H1 (cell line): ENCODE measurements around the gene HEXIM1. TPM values are rescaled to one million over a fixed set of nuclear protein-coding genes. Genes with fewer than 3 reads are reported as not detected.

Experiments
- CTCF ChIA-PET: fragments of 300-600 bp; sonication (Branson Sonifier 250); formaldehyde crosslinking; loops from one replicate; lab custom pipeline; 2021; ENCODE audit not compliant: partially characterized antibody; lab: Charles Lee
- POLR2A ChIA-PET: fragments of 300-600 bp; sonication (Branson Sonifier 250); formaldehyde crosslinking; loops from one replicate; lab custom pipeline; 2021; ENCODE audit warnings: inconsistent platforms; ENCODE audit not compliant: partially characterized antibody; lab: Charles Lee
- DNase-seq, 2 experiments: peaks; one replicate each; pipeline versions ENCODE4 v3.0.0 to v3.0.0-alpha.2; 2010 to 2022; ENCODE audit warnings: low spot score in 2 of 2, low read depth in 1 of 2, mixed read lengths in 1 of 2
- FAIRE-seq: peaks from 2 replicates; lab custom pipeline; 2011; peaks lifted over from hg19 to GRCh38; lab: Jason Lieb, UNC
- H2AFZ ChIP-seq: 2 replicates; pipeline ENCODE4 v1.8.1; 2012; ENCODE audit warnings: low read length, inconsistent platforms
- H2AK5ac ChIP-seq: 2 replicates; pipeline ENCODE4 v1.6.1; 2013; ENCODE audit warnings: low read depth, low read length
- H2BK120ac ChIP-seq: replicated peaks from 2 replicates; pipeline ENCODE3; 2013; ENCODE audit warnings: low read depth, low read length, inconsistent platforms
- H2BK12ac ChIP-seq: 2 replicates; pipeline ENCODE4 v1.6.1; 2013; ENCODE audit warnings: low read depth, low read length
- H2BK15ac ChIP-seq: 2 replicates; pipeline ENCODE4 v1.6.1; 2013; ENCODE audit warnings: low read length
- H2BK20ac ChIP-seq: 2 replicates; pipeline ENCODE4 v1.6.1; 2013; ENCODE audit warnings: low read length
- H2BK5ac ChIP-seq: 2 replicates; pipeline ENCODE4 v1.6.1; 2013; ENCODE audit warnings: low read depth, low read length
- H3K14ac ChIP-seq: 2 replicates; pipeline ENCODE4 v1.6.1; 2013; ENCODE audit warnings: inconsistent platforms; ENCODE audit not compliant: insufficient read length
- H3K18ac ChIP-seq: 2 replicates; pipeline ENCODE4 v1.6.1; 2013; ENCODE audit warnings: low read length; ENCODE audit errors: extremely low read depth
- H3K23ac ChIP-seq: 2 replicates; pipeline ENCODE4 v1.6.1; 2013; ENCODE audit warnings: inconsistent platforms; ENCODE audit not compliant: insufficient read length
- H3K23me2 ChIP-seq: 2 replicates; pipeline ENCODE4 v1.6.1; 2013; ENCODE audit warnings: low read depth, low read length
- H3K27ac ChIP-seq: 2 replicates; pipeline ENCODE4 v1.6.1; 2011; ENCODE audit warnings: low read depth, low read length, inconsistent platforms
- H3K27me3 ChIP-seq, 4 experiments: replicated peaks in 1 of 4; 1 replicate in 1 of 4; 2 replicates in 3 of 4; pipeline versions ENCODE4 v1.6.1 to v1.8.1; 2011 to 2013; ENCODE audit warnings: low read length in 3 of 4, mild to moderate bottlenecking in 3 of 4, inconsistent platforms in 2 of 4, mixed read lengths in 2 of 4, moderate library complexity in 1 of 4; ENCODE audit not compliant: control insufficient read depth in 3 of 4, insufficient read depth in 3 of 4; ENCODE audit errors: extremely low read depth in 1 of 4
- H3K36me3 ChIP-seq, 4 experiments: 2 replicates each; pipeline versions ENCODE4 v1.6.1 to v1.8.1; 2011 to 2013; ENCODE audit warnings: mild to moderate bottlenecking in 4 of 4, low read length in 3 of 4, moderate library complexity in 2 of 4, control low read depth in 1 of 4, inconsistent platforms in 1 of 4; ENCODE audit not compliant: insufficient read depth in 4 of 4, control insufficient read depth in 2 of 4
- H3K4ac ChIP-seq: replicated peaks from 2 replicates; pipeline ENCODE3; 2013; ENCODE audit warnings: low read length, low read depth, mixed read lengths, inconsistent platforms; ENCODE audit not compliant: insufficient read length
- H3K4me1 ChIP-seq, 4 experiments: replicated peaks in 1 of 4; 1 replicate in 1 of 4; 2 replicates in 3 of 4; pipeline versions ENCODE4 v1.6.1 to v1.8.1; 2011 to 2013; ENCODE audit warnings: low read length in 3 of 4, inconsistent platforms in 2 of 4, mixed read lengths in 1 of 4; ENCODE audit not compliant: insufficient read depth in 4 of 4, control insufficient read depth in 3 of 4
- H3K4me2 ChIP-seq, 2 experiments: 2 replicates each; pipeline versions ENCODE4 v1.6.1 to v1.8.1; 2011 to 2013; ENCODE audit warnings: low read depth in 2 of 2, low read length in 2 of 2, control low read depth in 1 of 2, inconsistent platforms in 1 of 2, mild to moderate bottlenecking in 1 of 2; ENCODE audit not compliant: insufficient read depth in 1 of 2
- H3K4me3 ChIP-seq, 4 experiments: fragments of 200-600, 300-600 bp in 1 of 4; sonication (generic), shearing (Covaris generic), sonication (Bioruptor Twin) in 1 of 4; 2 replicates each; pipeline versions ENCODE4 v1.5.1 to v1.8.1; 2011 to 2016; ENCODE audit warnings: low read length in 4 of 4, low read depth in 3 of 4, control low read depth in 2 of 4, inconsistent platforms in 2 of 4, mild to moderate bottlenecking in 2 of 4, mixed read lengths in 1 of 4, moderate library complexity in 1 of 4; ENCODE audit not compliant: insufficient read depth in 2 of 4; ENCODE audit errors: extremely low read depth in 1 of 4
- H3K56ac ChIP-seq: replicated peaks from 2 replicates; pipeline ENCODE3; 2013; ENCODE audit warnings: low read depth, mild to moderate bottlenecking, mixed read lengths, low read length, inconsistent platforms; ENCODE audit not compliant: insufficient read length
- H3K79me1 ChIP-seq: 2 replicates; pipeline ENCODE4 v1.6.1; 2013; ENCODE audit warnings: low read depth, low read length, control low read depth
- H3K79me2 ChIP-seq, 2 experiments: 2 replicates each; pipeline versions ENCODE4 v1.6.1 to v1.8.1; 2012 to 2013; ENCODE audit warnings: low read length in 2 of 2, mild to moderate bottlenecking in 2 of 2, inconsistent platforms in 1 of 2; ENCODE audit not compliant: insufficient read depth in 2 of 2, control insufficient read depth in 1 of 2
- H3K9ac ChIP-seq, 4 experiments: replicated peaks in 1 of 4; 1 replicate in 1 of 4; 2 replicates in 3 of 4; pipeline versions ENCODE4 v1.6.1 to v1.8.1; 2011 to 2013; ENCODE audit warnings: low read depth in 3 of 4, low read length in 3 of 4, control low read depth in 2 of 4, mild to moderate bottlenecking in 2 of 4, moderate library complexity in 2 of 4, inconsistent platforms in 1 of 4; ENCODE audit errors: extremely low read depth in 1 of 4
- H3K9me3 ChIP-seq, 2 experiments: 2 replicates each; pipeline versions ENCODE4 v1.6.1 to v1.8.1; 2012 to 2013; ENCODE audit warnings: mild to moderate bottlenecking in 2 of 2, moderate library complexity in 2 of 2, control low read depth in 1 of 2, inconsistent platforms in 1 of 2, low read depth in 1 of 2, low read length in 1 of 2, mixed read lengths in 1 of 2; ENCODE audit not compliant: insufficient read depth in 2 of 2
- H4K20me1 ChIP-seq, 2 experiments: replicated peaks in 1 of 2; 2 replicates each; pipeline versions ENCODE3 to v1.8.1; 2011 to 2013; ENCODE audit warnings: inconsistent platforms in 2 of 2, low read length in 2 of 2, mild to moderate bottlenecking in 1 of 2; ENCODE audit not compliant: insufficient read depth in 2 of 2, control insufficient read depth in 1 of 2
- H4K5ac ChIP-seq: 2 replicates; pipeline ENCODE4 v1.6.1; 2013; ENCODE audit warnings: low read length, low read depth, mixed read lengths, inconsistent platforms; ENCODE audit not compliant: insufficient read length
- H4K8ac ChIP-seq: 2 replicates; pipeline ENCODE4 v1.8.0; 2013; ENCODE audit warnings: mild to moderate bottlenecking, moderate library complexity, low read length, inconsistent platforms; ENCODE audit not compliant: insufficient read depth; ENCODE audit errors: extremely low read depth
- H4K91ac ChIP-seq: replicated peaks from 2 replicates; pipeline ENCODE3; 2013; ENCODE audit warnings: low read length, mixed read lengths, inconsistent platforms; ENCODE audit not compliant: insufficient read length
- RAD21 ChIP-seq, 2 experiments: IDR thresholded peaks in 1 of 2; conservative IDR thresholded peaks in 1 of 2; 2 replicates each; pipeline ENCODE4 v1.6.1; 2011; ENCODE audit warnings: low read depth in 2 of 2, low read length in 2 of 2, improper control_type of control experiment in 1 of 2, inconsistent platforms in 1 of 2, mild to moderate bottlenecking in 1 of 2, moderate library complexity in 1 of 2
- WGBS, 2 experiments: shearing (Covaris generic) in 1 of 2; methylation state at CpG; one replicate each; pipeline versions ENCODE4 v1.1.6 to v1.1.7; 2013 to 2015; ENCODE audit warnings: low lambda C conversion rate in 2 of 2, mixed read lengths in 2 of 2, inconsistent platforms in 1 of 2, low coverage in 1 of 2, missing lambda C conversion rate in 1 of 2; ENCODE audit not compliant: insufficient replicate concordance in 2 of 2, insufficient coverage in 1 of 2, insufficient read length in 1 of 2; ENCODE audit errors: extremely low coverage in 1 of 2, missing lambda C conversion rate in 1 of 2; 5-methylcytosine and 5-hydroxymethylcytosine counted together
- polyA plus RNA-seq, 7 experiments: library from polyadenylated mRNA; depleted of rRNA in 3 of 7; stranded (reverse) in 5 of 7; unstranded in 2 of 7; fragments of >200 nt in 5 of 7; fragments of 200-250 nt in 2 of 7; gene quantifications; 1 replicate in 5 of 7; 2 replicates in 1 of 7; 4 replicates in 1 of 7; pipeline versions ENCODE4 v1.2.1 to v1.2.3, GENCODE V29; 2011 to 2013; ENCODE audit warnings: missing spikeins in 2 of 7, mixed read lengths in 2 of 7
- total RNA-seq: library from RNA; stranded (reverse); fragmentation: NEBNext Ultra II Directional; extraction: Animal tissue kit (Norgen Biotek cat#: 25700); gene quantifications from 2 replicates; pipeline ENCODE4 v1.2.1, GENCODE V29; 2021
- TF ChIP-seq, protein P1 (sequence below), 3 experiments: IDR thresholded peaks; 1 replicate in 2 of 3; 2 replicates in 1 of 3; pipeline versions ENCODE4 v1.5.1 to v1.6.1; 2011; ENCODE audit warnings: low read length in 3 of 3, mild to moderate bottlenecking in 3 of 3, inconsistent platforms in 2 of 3, low read depth in 1 of 3, moderate library complexity in 1 of 3; ENCODE audit not compliant: insufficient read depth in 1 of 3; ENCODE audit errors: control extremely low read depth in 1 of 3

Gene HEXIM1
- total and polyA plus RNA-seq, 2 of the 8 experiments (the other 6 are each of a cell fraction or from before 2014, with no cell fraction given), result 9.1 to 38.3 TPM

DNA sequence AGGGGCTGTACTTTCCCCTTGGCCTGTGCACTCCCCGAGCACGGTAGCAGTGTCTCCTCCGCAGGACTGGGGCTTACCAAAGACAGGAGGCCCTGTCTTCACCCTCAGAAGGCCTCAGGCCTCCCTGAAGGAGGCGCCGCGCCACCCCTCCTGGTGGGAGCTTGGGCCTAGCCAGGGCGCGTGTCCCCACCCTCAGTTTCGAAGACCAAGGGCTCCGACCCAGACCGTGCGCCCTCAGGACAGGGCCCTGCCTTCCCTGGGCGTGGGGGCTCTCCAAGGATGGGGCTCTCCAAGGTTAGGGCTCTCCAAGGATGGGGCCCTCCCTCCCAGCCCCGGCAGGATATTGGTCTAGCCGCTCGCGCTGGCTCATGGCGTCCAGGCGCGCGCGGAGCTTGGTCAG is 27.7 kb upstream of the HEXIM1 start:
- Histone ChIP-seq H2BK120ac (no peak overlapping the region), H2BK15ac (no peak overlapping the region), H3K4me2 (no peak overlapping the region), H3K14ac (no peak overlapping the region), H4K20me1 (peaks cover 0 to 2% of the 10 kb centered on the region in 2 experiments), H3K79me2 (no peaks in the 10 kb centered on the region), H2AFZ (no peak overlapping the region), H3K4me3 (no peak overlapping the region), H3K18ac (no peak overlapping the region), H3K36me3 (no peaks in the 10 kb centered on the region), H4K91ac (no peak overlapping the region), H3K9me3 (no peaks in the 10 kb centered on the region), H3K56ac (no peak overlapping the region), H3K79me1 (no peaks in the 10 kb centered on the region), H2BK20ac (no peak overlapping the region), H2BK5ac (no peak overlapping the region), H3K9ac (no peak overlapping the region), H3K4me1 (peaks cover 0 to 9% (median 0%) of the 10 kb centered on the region in 4 experiments; a peak in 1 of 7 replicates), H2BK12ac (no peak overlapping the region), H3K4ac (no peak overlapping the region), H3K27ac (no peak overlapping the region), H4K8ac (no peak overlapping the region; the same call in 1 of the 2 replicates), H3K23ac (no peak overlapping the region), H3K27me3 (no peaks in the 10 kb centered on the region), H3K23me2 (no peaks in the 10 kb centered on the region), H4K5ac (no peak overlapping the region), H2AK5ac (no peak overlapping the region)
- CTCF ChIA-PET, result interaction anchor here (0.9 to 4.7 kb wide), 9 partner anchors 9 to 279 kb away, joined by 3 to 50 read pairs (median 3); partner anchors contain the start of genes ACBD4 and PLCD3
- TF ChIP-seq, protein P1, sequence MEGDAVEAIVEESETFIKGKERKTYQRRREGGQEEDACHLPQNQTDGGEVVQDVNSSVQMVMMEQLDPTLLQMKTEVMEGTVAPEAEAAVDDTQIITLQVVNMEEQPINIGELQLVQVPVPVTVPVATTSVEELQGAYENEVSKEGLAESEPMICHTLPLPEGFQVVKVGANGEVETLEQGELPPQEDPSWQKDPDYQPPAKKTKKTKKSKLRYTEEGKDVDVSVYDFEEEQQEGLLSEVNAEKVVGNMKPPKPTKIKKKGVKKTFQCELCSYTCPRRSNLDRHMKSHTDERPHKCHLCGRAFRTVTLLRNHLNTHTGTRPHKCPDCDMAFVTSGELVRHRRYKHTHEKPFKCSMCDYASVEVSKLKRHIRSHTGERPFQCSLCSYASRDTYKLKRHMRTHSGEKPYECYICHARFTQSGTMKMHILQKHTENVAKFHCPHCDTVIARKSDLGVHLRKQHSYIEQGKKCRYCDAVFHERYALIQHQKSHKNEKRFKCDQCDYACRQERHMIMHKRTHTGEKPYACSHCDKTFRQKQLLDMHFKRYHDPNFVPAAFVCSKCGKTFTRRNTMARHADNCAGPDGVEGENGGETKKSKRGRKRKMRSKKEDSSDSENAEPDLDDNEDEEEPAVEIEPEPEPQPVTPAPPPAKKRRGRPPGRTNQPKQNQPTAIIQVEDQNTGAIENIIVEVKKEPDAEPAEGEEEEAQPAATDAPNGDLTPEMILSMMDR (IDR thresholded peaks at IDR 0.05; ENCODE audit: control extremely low read depth in 1 of 3, insufficient read depth in 1 of 3, low read depth in 1 of 3, low read length in 3 of 3), result peak in 2 of 3 experiments; percentile 8 to 11; a peak in 2 of 4 replicates
- no peak for TF ChIP-seq RAD21 (IDR thresholded peaks at IDR 0.05 in 1 of 2, conservative IDR thresholded peaks at IDR 0.05 in 1 of 2; ENCODE audit: low read depth in 2 of 2, low read length in 2 of 2)
- DNase-seq (no peak), FAIRE-seq (no peak)
- POLR2A ChIA-PET, result interaction anchor here (0.6 to 1.6 kb wide), 5 partner anchors 9 to 47 kb away, joined by 3 to 5 read pairs (median 4); partner anchors contain the start of gene HEXIM1
- 94% methylated on average over 19 of the region's 22 CpGs; no CpG with 5 or more reads in 1 of the 2 experiments for WGBS, 2 experiments
